ENCODE data around the gene AP4M1. TPM values are rescaled to one million over a fixed set of nuclear protein-coding genes. Genes with fewer than 3 reads are reported as not detected.

AP4M1 gene
- total RNA-seq, 2 donors from 2014 or later, result 18.0 to 27.2 TPM

GRCh38 chr7:100085515-100085914 lies 15.9 kb upstream of the AP4M1 start:
- peaks cover 6% of the 10 kb centered on the region for H3K4me1 ChIP-seq (replicated peaks)
- no peaks in the 10 kb centered on the region for H3K36me3 ChIP-seq
- H3K9me3 ChIP-seq, result no peaks in the 10 kb centered on the region
- 58% methylated on average over 3 of the region's 3 CpGs for WGBS
- H3K4me3 ChIP-seq, result no peak overlapping the region
- no peak for TF ChIP-seq CTCF (IDR thresholded peaks at IDR 0.05)
- DNase-seq (ENCODE audit: low spot score), result no peak
- H3K27ac ChIP-seq, result no peak overlapping the region
- no peaks in the 10 kb centered on the region for H3K27me3 ChIP-seq (replicated peaks; ENCODE audit: insufficient read depth)
- intact Hi-C loops (cut with DNase I), result loop anchor here (5.0 kb wide), 1 partner anchor 42 kb away; the partner anchor contains the start of gene MBLAC1

GRCh38 chr7:100087055-100087750 lies 14.2 kb upstream of the AP4M1 start:
- DNase-seq (ENCODE audit: low spot score), result no peak
- H3K9me3 ChIP-seq, result no peaks in the 10 kb centered on the region
- no peak for TF ChIP-seq POLR2AphosphoS5 (IDR thresholded peaks at IDR 0.05)
- TF ChIP-seq CTCF (IDR thresholded peaks at IDR 0.05), result no peak
- no peak for TF ChIP-seq POLR2A (IDR thresholded peaks at IDR 0.05)
- H3K36me3 ChIP-seq, result peaks cover 0 to 13% of the 10 kb centered on the region in 2 donors
- no peak overlapping the region for H3K4me3 ChIP-seq
- H3K27me3 ChIP-seq (replicated peaks; ENCODE audit: insufficient read depth), result no peaks in the 10 kb centered on the region
- no peak overlapping the region for H3K27ac ChIP-seq
- 84% methylated on average over 10 of the region's 10 CpGs for WGBS
- intact Hi-C loops (cut with DNase I), result loop anchor here (5.0 kb wide), 1 partner anchor 40 kb away; the partner anchor contains the start of gene MBLAC1
- peaks cover 4% of the 10 kb centered on the region for H3K4me1 ChIP-seq (replicated peaks)

- TF ChIP-seq POLR2A (IDR thresholded peaks at IDR 0.05) (no peak), CTCF (IDR thresholded peaks at IDR 0.05) (no peak), POLR2AphosphoS5 (IDR thresholded peaks at IDR 0.05) (no peak)
- Histone ChIP-seq H3K4me1 (replicated peaks) (peaks cover 4% of the 10 kb centered on the region), H3K27me3 (replicated peaks; ENCODE audit: insufficient read depth) (no peaks in the 10 kb centered on the region), H3K36me3 (peaks cover 0 to 23% of the 10 kb centered on the region in 2 donors), H3K27ac (peak overlapping the region; percentile 83 to 86), H3K9me3 (no peaks in the 10 kb centered on the region), H3K4me3 (peak overlapping the region; percentile 87 to 94)
- intact Hi-C loops (cut with DNase I), result loop anchor here (5.0 kb wide), 1 partner anchor 39 kb away; the partner anchor contains the start of gene MBLAC1
- WGBS, result 74% methylated on average over 11 of the region's 11 CpGs
- DNase-seq (ENCODE audit: low spot score), result no peak
These were observed 13.3 kb upstream of the AP4M1 start for GRCh38 chr7:100088095-100088620.

GRCh38 chr7:100088621-100089457 lies 12.6 kb upstream of the AP4M1 start, which contains the start of gene COPS6:
TSS of gene COPS6 (plus strand) at chr7:100088969. CDS start at chr7:100088991, 22 bp downstream.
- peak; percentile 72 for DNase-seq (ENCODE audit: low spot score)
- Histone ChIP-seq H3K4me1 (replicated peaks) (peaks cover 4% of the 10 kb centered on the region), H3K9me3 (no peaks in the 10 kb centered on the region), H3K4me3 (peak within 1 kb of the TSS; percentile 87 to 94), H3K36me3 (peaks cover 0 to 27% of the 10 kb centered on the region in 2 donors), H3K27ac (peak within 1 kb of the TSS; percentile 83 to 86), H3K27me3 (replicated peaks; ENCODE audit: insufficient read depth) (no peaks in the 10 kb centered on the region)
- WGBS, result under 1% methylated on average over 67 of the region's 68 CpGs
- TF ChIP-seq POLR2A (IDR thresholded peaks at IDR 0.05) (no peak), CTCF (IDR thresholded peaks at IDR 0.05) (peak in 2 of 4 experiments; percentile 3 to 31), POLR2AphosphoS5 (IDR thresholded peaks at IDR 0.05) (peak; percentile 89)
- intact Hi-C loops (cut with DNase I), result loop anchor here (5.0 kb wide), 1 partner anchor 38 kb away; the partner anchor contains the start of gene MBLAC1
